K562 (cell line): ENCODE data around the gene ZNF213. TPM values are rescaled to one million over a fixed set of nuclear protein-coding genes. Genes with fewer than 3 reads are reported as not detected.
A peak's percentile ranks its signal among the peaks of the same experiment; 100 is the strongest.

ENCODE experiments used
- ATAC-seq: fragments of 200-7000 bp; cut with Tn5 transposase; 3 replicates; pipeline ENCODE4 v1.9.1; 2020; ENCODE audit warnings: moderate library complexity
- BruUV-seq: library from RNA; stranded (reverse); fragments of 400-500 nt; replicated peaks from 2 replicates; lab custom pipeline; 2021; lab: Mats Ljungman, UMichigan
- CTCF ChIA-PET: fragments of 300-600 bp; formaldehyde crosslinking; extraction: SDS; loops from one replicate; lab custom pipeline; 2021; ENCODE audit warnings: low intra/inter-chr PET ratio; lab: Yijun Ruan, JAX
- POLR2A ChIA-PET: fragments of 300-600, 350-650 bp; sonication (Branson Sonifier 250); formaldehyde crosslinking; extraction: SDS; loops from one replicate; lab custom pipeline; 2021; ENCODE audit warnings: antibody characterized with exemption, inconsistent platforms; lab: Yijun Ruan, JAX
- DNase-seq, 4 experiments: peaks; one replicate each; pipeline versions ENCODE4 v3.0.0 to v3.0.0-alpha.2; 2011 to 2018; ENCODE audit warnings: low spot score in 3 of 4, mixed read lengths in 3 of 4; ENCODE audit errors: extremely low read depth in 1 of 4
- FAIRE-seq: peaks from 2 replicates; lab custom pipeline; 2011; peaks lifted over from hg19 to GRCh38; lab: Jason Lieb, UNC
- H2AFZ ChIP-seq: 2 replicates; pipeline ENCODE4 v1.6.0; 2011; ENCODE audit warnings: low read depth, low read length, control low read depth, inconsistent platforms
- H3K27ac ChIP-seq: fragments of 200-600 bp; 3 replicates; pipeline ENCODE4 v1.8.0; 2011; ENCODE audit warnings: low read depth, mild to moderate bottlenecking, control low read depth, inconsistent platforms, low read length, moderate library complexity, mixed read lengths; ENCODE audit errors: extremely low read depth
- H3K27me3 ChIP-seq, 2 experiments: fragments of 300-600 bp in 1 of 2; 2 replicates in 1 of 2; 3 replicates in 1 of 2; pipeline versions ENCODE4 v1.6.0 to v1.8.0; 2011; ENCODE audit warnings: inconsistent platforms in 2 of 2, low read length in 2 of 2, mild to moderate bottlenecking in 1 of 2, mixed read lengths in 1 of 2, moderate library complexity in 1 of 2; ENCODE audit not compliant: control insufficient read depth in 2 of 2, insufficient read depth in 2 of 2
- H3K36me3 ChIP-seq: fragments of 300-600 bp; 3 replicates; pipeline ENCODE4 v1.8.0; 2011; ENCODE audit warnings: mild to moderate bottlenecking, low read length, inconsistent platforms; ENCODE audit not compliant: control insufficient read depth, insufficient read depth
- H3K4me1 ChIP-seq, 2 experiments: fragments of 200-600 bp in 1 of 2; replicated peaks in 1 of 2; 2 replicates in 1 of 2; 3 replicates in 1 of 2; pipeline versions ENCODE4 v1.5.1 to v1.8.0; 2011; ENCODE audit warnings: inconsistent platforms in 2 of 2, low read length in 2 of 2, mild to moderate bottlenecking in 1 of 2, mixed read lengths in 1 of 2, moderate library complexity in 1 of 2; ENCODE audit not compliant: control insufficient read depth in 2 of 2, insufficient read depth in 2 of 2
- H3K4me2 ChIP-seq: 2 replicates; pipeline ENCODE4 v1.6.1; 2011; ENCODE audit warnings: low read length, control low read depth, inconsistent platforms, mixed read lengths; ENCODE audit not compliant: insufficient read depth
- H3K4me3 ChIP-seq: fragments of 200-600 bp; sonication (generic), shearing (Covaris generic); 2 replicates; pipeline ENCODE4 v1.5.1; 2016; ENCODE audit warnings: control low read depth, inconsistent platforms
- H3K79me2 ChIP-seq: fragments of 200-600 bp; 3 replicates; pipeline ENCODE4 v1.8.0; 2011; ENCODE audit warnings: low read length, inconsistent platforms; ENCODE audit not compliant: control insufficient read depth, insufficient read depth
- H3K9ac ChIP-seq, 2 experiments: 2 replicates each; pipeline versions ENCODE4 v1.6.0 to v1.6.1; 2011; ENCODE audit warnings: low read depth in 2 of 2, low read length in 2 of 2, control low read depth in 1 of 2, inconsistent platforms in 1 of 2, mild to moderate bottlenecking in 1 of 2, mixed read lengths in 1 of 2; ENCODE audit not compliant: insufficient read depth in 1 of 2
- H3K9me1 ChIP-seq: one replicate; pipeline ENCODE4 v1.6.0; 2011; ENCODE audit warnings: inconsistent platforms, mild to moderate bottlenecking, low read length, moderate library complexity; ENCODE audit not compliant: control insufficient read depth, insufficient read depth
- H3K9me3 ChIP-seq: replicated peaks from 2 replicates; pipeline ENCODE4 v1.5.1; 2011; ENCODE audit warnings: low read depth, low read length, inconsistent platforms; ENCODE audit not compliant: control insufficient read depth, insufficient read depth
- H4K20me1 ChIP-seq: replicated peaks from 2 replicates; pipeline ENCODE4 v1.6.1; 2011; ENCODE audit warnings: low read length, inconsistent platforms, mixed read lengths; ENCODE audit not compliant: control insufficient read depth, insufficient read depth
- MAFG ChIP-seq: fragments of 450-650 bp; conservative IDR thresholded peaks from 2 replicates; pipeline ENCODE4 v1.6.1; 2016; ENCODE audit warnings: missing genetic modification characterization, missing compliant biosample characterization
- RAD51 ChIP-seq: fragments of 450-650 bp; IDR thresholded peaks from 2 replicates; pipeline ENCODE4 v1.7.1; 2016; ENCODE audit warnings: low read depth, mild to moderate bottlenecking, borderline replicate concordance
- RCOR1 ChIP-seq, 2 experiments: IDR thresholded peaks; 2 replicates each; pipeline ENCODE4 v1.6.1; 2012; ENCODE audit warnings: low read depth in 2 of 2, low read length in 2 of 2, borderline replicate concordance in 1 of 2, improper control_type of control experiment in 1 of 2
- USF1 ChIP-seq: sonication (generic); formaldehyde crosslinking; IDR thresholded peaks from 2 replicates; pipeline ENCODE4 v1.9.0; 2022; ENCODE audit warnings: mild to moderate bottlenecking, missing genetic modification reagents
- USF2 ChIP-seq: sonication (generic); formaldehyde crosslinking; IDR thresholded peaks from 2 replicates; pipeline ENCODE4 v1.5.0; 2020; ENCODE audit warnings: missing genetic modification reagents
- ZNF512 ChIP-seq: IDR thresholded peaks from 2 replicates; pipeline ENCODE4 v1.6.1; 2016; ENCODE audit warnings: missing genetic modification characterization, missing compliant biosample characterization
- WGBS: fragments of 100-300 bp; shearing (Covaris generic); methylation state at CpG from one replicate; pipeline ENCODE4 v1.1.6; 2016; ENCODE audit warnings: low coverage, mixed read lengths; ENCODE audit not compliant: insufficient coverage; ENCODE audit errors: missing lambda C conversion rate; 5-methylcytosine and 5-hydroxymethylcytosine counted together
- in situ Hi-C: fragments of 300-500 bp; cut with MboI; formaldehyde crosslinking; loops from 4 replicates; pipeline ENCODE4 v1.15.0; 2018; ENCODE audit warnings: inconsistent platforms, mixed read lengths
- intact Hi-C: fragments of 100-400 bp; cut with micrococcal nuclease; formaldehyde crosslinking; loops from 2 replicates; pipeline ENCODE4 v1.14.2; 2022
- polyA plus RNA-seq, 8 experiments: library from polyadenylated mRNA; depleted of rRNA in 4 of 8; stranded (reverse) in 5 of 8; unstranded in 3 of 8; fragments of >200 nt; fragmentation: Nextera tagmentation in 2 of 8; fragmentation: Illumina TruSeq in 1 of 8; extraction: Ambion mirVana in 2 of 8; extraction: Trizol in 1 of 8; gene quantifications; 2 replicates each; pipeline versions ENCODE4 v1.2.1 to v1.2.3, GENCODE V29; 2011 to 2014; ENCODE audit warnings: inconsistent platforms in 1 of 8, missing spikeins in 1 of 8
- total RNA-seq, 7 experiments: library from RNA; depleted of rRNA in 6 of 7; stranded (reverse); fragments of >200 nt in 6 of 7; fragmentation: Illumina TruSeq in 2 of 7; extraction: Trizol in 2 of 7; gene quantifications; 2 replicates each; pipeline versions ENCODE4 v1.2.1 to v1.2.3, GENCODE V29; 2011 to 2021; ENCODE audit warnings: low replicate concordance in 1 of 7

The ZNF213 gene
- total and polyA plus RNA-seq, 9 of the 15 experiments (the other 6 are each of a cell fraction or from before 2014, with no cell fraction given) = 0.49 to 10.0 (median 1.8) TPM

GRCh38 chr16:3165111-3165822, 30.4 kb downstream of the ZNF213 start:
- intact Hi-C loops (no loop called here), in situ Hi-C loops (no loop called here)
- peaks cover 18 to 37% of the 10 kb centered on the region in 2 experiments; a peak in 4 of 5 replicates for H3K4me1 ChIP-seq
- WGBS = 57% methylated on average over 7 of the region's 12 CpGs
- DNase-seq = no peak
- no peak for FAIRE-seq
- H3K36me3 ChIP-seq = no peaks in the 10 kb centered on the region
- TF ChIP-seq USF1 (CRISPR knock-in tag) (peak; percentile 40; the same call in 1 of the 2 replicates), RCOR1 (IDR thresholded peaks at IDR 0.05; ENCODE audit: borderline replicate concordance in 1 of 2, low read depth in 2 of 2, low read length in 2 of 2) (no peak), USF2 (peak; percentile 37; the same call in 1 of the 2 replicates), ZNF512 (no peak), RAD51 (peak; percentile 54; the same call in 1 of the 2 replicates), MAFG (tag) (no peak)
- H3K9me3 ChIP-seq = no peaks in the 10 kb centered on the region
- no peaks in the 10 kb centered on the region; a peak in 1 of 5 replicates for H3K27me3 ChIP-seq
- H3K79me2 ChIP-seq = no peaks in the 10 kb centered on the region
- H3K4me3 ChIP-seq = no peak overlapping the region
- H3K4me2 ChIP-seq = peak overlapping the region; percentile 72
- H4K20me1 ChIP-seq = no peaks in the 10 kb centered on the region
- H2AFZ ChIP-seq = peak overlapping the region; percentile 98
- ChIA-PET POLR2A (interaction anchor here (1.6 kb wide), 1 partner anchor 101 kb away, joined by 7 read pairs; no protein-coding TSS in a partner anchor), CTCF (interaction anchor here (0.6 to 1.5 kb wide), 2 partner anchors 106 to 182 kb away, joined by 6 read pairs; no protein-coding TSS in a partner anchor)
- no peaks in the 10 kb centered on the region for H3K9me1 ChIP-seq
- peak overlapping the region; percentile 19 to 33; a peak in 1 of 4 replicates for H3K9ac ChIP-seq
- ATAC-seq = no peak
- H3K27ac ChIP-seq = peak overlapping the region; percentile 55; the same call in 1 of the 3 replicates
- no TSS peak for BruUV-seq
